ENCODE data around the gene OTP.

DNA sequence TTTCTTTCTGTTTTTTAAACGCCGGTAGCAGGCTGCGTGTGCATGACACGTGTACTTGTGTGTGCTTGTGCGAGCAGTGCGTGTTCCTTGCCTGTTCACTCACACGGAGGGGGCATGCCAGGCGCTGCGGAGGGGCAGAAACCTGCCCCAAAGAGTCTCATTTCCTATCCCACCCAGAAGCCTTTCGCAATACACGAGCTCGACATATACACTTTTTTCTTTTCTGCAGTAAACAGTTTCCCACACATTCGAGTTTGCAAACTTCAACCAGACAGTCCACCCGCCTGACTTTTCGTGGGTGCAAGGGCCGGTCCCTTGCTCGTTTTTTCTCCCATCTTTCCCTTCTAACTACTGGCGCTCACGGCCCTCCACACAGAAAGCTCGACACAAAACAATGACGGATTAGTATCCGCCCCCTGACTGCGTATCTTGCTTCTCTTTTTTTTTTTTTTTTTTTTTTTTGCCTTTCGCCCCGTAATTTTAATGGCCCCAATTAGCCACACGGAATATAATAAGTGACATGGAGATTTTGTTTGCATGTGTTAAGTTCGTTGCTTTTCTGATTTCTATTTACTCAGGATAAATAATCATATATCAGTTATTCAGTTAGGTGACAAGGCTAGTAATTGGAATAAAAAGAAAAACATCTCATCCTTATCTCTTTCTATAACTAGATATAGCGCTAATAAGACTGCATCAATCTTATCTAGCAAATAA, 5.3 kb upstream of the OTP start:
- TF ChIP-seq RCOR1 (IDR thresholded peaks at IDR 0.05; ENCODE audit: low read length) (no peak), CTCF (IDR thresholded peaks at IDR 0.05) (no peak), EP300 (IDR thresholded peaks at IDR 0.05; ENCODE audit: borderline replicate concordance in 1 of 2, low read depth in 1 of 2, low read length in 1 of 2) (no peak), TAF1 (IDR thresholded peaks at IDR 0.05; ENCODE audit: borderline replicate concordance, low read depth, low read length) (no peak), SMC3 (IDR thresholded peaks at IDR 0.05; ENCODE audit: low read depth, low read length) (no peak), RAD21 (IDR thresholded peaks at IDR 0.05; ENCODE audit: low read length) (no peak), FOXM1 (IDR thresholded peaks at IDR 0.05; ENCODE audit: low read depth) (no peak), CHD2 (IDR thresholded peaks at IDR 0.05; ENCODE audit: low read length, partially characterized antibody) (no peak), YY1 (IDR thresholded peaks at IDR 0.05; ENCODE audit: low read depth) (no peak), MAX (IDR thresholded peaks at IDR 0.05; ENCODE audit: low read depth) (no peak), NRF1 (IDR thresholded peaks at IDR 0.05; ENCODE audit: low read depth, low read length) (no peak)
- TF ChIP-seq, protein P1, sequence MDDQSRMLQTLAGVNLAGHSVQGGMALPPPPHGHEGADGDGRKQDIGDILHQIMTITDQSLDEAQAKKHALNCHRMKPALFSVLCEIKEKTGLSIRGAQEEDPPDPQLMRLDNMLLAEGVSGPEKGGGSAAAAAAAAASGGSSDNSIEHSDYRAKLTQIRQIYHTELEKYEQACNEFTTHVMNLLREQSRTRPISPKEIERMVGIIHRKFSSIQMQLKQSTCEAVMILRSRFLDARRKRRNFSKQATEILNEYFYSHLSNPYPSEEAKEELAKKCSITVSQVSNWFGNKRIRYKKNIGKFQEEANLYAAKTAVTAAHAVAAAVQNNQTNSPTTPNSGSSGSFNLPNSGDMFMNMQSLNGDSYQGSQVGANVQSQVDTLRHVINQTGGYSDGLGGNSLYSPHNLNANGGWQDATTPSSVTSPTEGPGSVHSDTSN (IDR thresholded peaks at IDR 0.05), result no peak
- TF ChIP-seq, protein P2, sequence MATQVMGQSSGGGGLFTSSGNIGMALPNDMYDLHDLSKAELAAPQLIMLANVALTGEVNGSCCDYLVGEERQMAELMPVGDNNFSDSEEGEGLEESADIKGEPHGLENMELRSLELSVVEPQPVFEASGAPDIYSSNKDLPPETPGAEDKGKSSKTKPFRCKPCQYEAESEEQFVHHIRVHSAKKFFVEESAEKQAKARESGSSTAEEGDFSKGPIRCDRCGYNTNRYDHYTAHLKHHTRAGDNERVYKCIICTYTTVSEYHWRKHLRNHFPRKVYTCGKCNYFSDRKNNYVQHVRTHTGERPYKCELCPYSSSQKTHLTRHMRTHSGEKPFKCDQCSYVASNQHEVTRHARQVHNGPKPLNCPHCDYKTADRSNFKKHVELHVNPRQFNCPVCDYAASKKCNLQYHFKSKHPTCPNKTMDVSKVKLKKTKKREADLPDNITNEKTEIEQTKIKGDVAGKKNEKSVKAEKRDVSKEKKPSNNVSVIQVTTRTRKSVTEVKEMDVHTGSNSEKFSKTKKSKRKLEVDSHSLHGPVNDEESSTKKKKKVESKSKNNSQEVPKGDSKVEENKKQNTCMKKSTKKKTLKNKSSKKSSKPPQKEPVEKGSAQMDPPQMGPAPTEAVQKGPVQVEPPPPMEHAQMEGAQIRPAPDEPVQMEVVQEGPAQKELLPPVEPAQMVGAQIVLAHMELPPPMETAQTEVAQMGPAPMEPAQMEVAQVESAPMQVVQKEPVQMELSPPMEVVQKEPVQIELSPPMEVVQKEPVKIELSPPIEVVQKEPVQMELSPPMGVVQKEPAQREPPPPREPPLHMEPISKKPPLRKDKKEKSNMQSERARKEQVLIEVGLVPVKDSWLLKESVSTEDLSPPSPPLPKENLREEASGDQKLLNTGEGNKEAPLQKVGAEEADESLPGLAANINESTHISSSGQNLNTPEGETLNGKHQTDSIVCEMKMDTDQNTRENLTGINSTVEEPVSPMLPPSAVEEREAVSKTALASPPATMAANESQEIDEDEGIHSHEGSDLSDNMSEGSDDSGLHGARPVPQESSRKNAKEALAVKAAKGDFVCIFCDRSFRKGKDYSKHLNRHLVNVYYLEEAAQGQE (IDR thresholded peaks at IDR 0.05; ENCODE audit: low read depth, low read length), result no peak

All from SK-N-SH (cell line).